HepG2 (cell line): ENCODE data around the gene FRK. TPM values are rescaled to one million over a fixed set of nuclear protein-coding genes. Genes with fewer than 3 reads are reported as not detected.

Experiments
- ATAD3A ChIP-seq: sonication (generic); formaldehyde crosslinking; IDR thresholded peaks from 2 replicates; pipeline ENCODE4 v1.4.0; 2020; ENCODE audit warnings: missing genetic modification reagents
- CHD2 ChIP-seq: IDR thresholded peaks from 2 replicates; pipeline ENCODE4 v1.6.1; 2011; ENCODE audit warnings: low read depth, low read length, improper control_type of control experiment
- DDIT3 ChIP-seq: sonication (generic); formaldehyde crosslinking; IDR thresholded peaks from 2 replicates; pipeline ENCODE4 v1.4.0; 2020; ENCODE audit warnings: mild to moderate bottlenecking, missing genetic modification reagents
- HMGXB3 ChIP-seq: sonication (generic); formaldehyde crosslinking; IDR thresholded peaks from 2 replicates; pipeline ENCODE4 v1.4.0; 2020; ENCODE audit warnings: missing genetic modification reagents, borderline replicate concordance
- HOXA9 ChIP-seq: sonication (generic); formaldehyde crosslinking; IDR thresholded peaks from 2 replicates; pipeline ENCODE4 v1.8.1; 2022; ENCODE audit warnings: missing genetic modification reagents, mild to moderate bottlenecking, moderate library complexity, borderline replicate concordance
- JUN ChIP-seq: sonication (generic); formaldehyde crosslinking; IDR thresholded peaks from 2 replicates; pipeline ENCODE4 v1.4.0; 2020; ENCODE audit warnings: mild to moderate bottlenecking, missing genetic modification reagents
- KLF16 ChIP-seq, 2 experiments: sonication (generic) in 1 of 2; formaldehyde crosslinking in 1 of 2; IDR thresholded peaks; 2 replicates each; pipeline versions ENCODE4 v1.6.1 to v1.8.0; 2016 to 2023; ENCODE audit warnings: missing genetic modification reagents in 2 of 2, missing compliant biosample characterization in 1 of 2
- LCORL ChIP-seq, 2 experiments: fragments of 450-650 bp in 1 of 2; sonication (generic) in 1 of 2; formaldehyde crosslinking in 1 of 2; IDR thresholded peaks; 2 replicates each; pipeline versions ENCODE4 v1.5.0 to v1.6.1; 2017 to 2020; ENCODE audit warnings: antibody characterized with exemption in 1 of 2, missing genetic modification reagents in 1 of 2
- ZFYVE20 ChIP-seq: sonication (generic); formaldehyde crosslinking; IDR thresholded peaks from 2 replicates; pipeline ENCODE4 v1.8.0; 2023; ENCODE audit warnings: low read depth, mild to moderate bottlenecking, moderate library complexity, missing genetic modification reagents, borderline replicate concordance
- ZNF207 ChIP-seq: fragments of 450-650 bp; IDR thresholded peaks from 2 replicates; pipeline ENCODE4 v1.6.1; 2016; ENCODE audit warnings: antibody characterized with exemption, borderline replicate concordance
- polyA plus RNA-seq, 8 experiments: library from polyadenylated mRNA; depleted of rRNA in 3 of 8; stranded (reverse) in 7 of 8; unstranded in 1 of 8; fragments of >200 nt; fragmentation: Illumina TruSeq in 4 of 8; extraction: Trizol in 4 of 8; gene quantifications; 2 replicates each; pipeline versions ENCODE4 v1.2.1 to v1.2.3, GENCODE V29; 2011 to 2016; ENCODE audit warnings: low read depth in 4 of 8, missing spikeins in 1 of 8, mixed read lengths in 1 of 8; ENCODE audit not compliant: insufficient read depth in 1 of 8
- total RNA-seq, 5 experiments: library from RNA; depleted of rRNA; stranded (reverse); fragments of >200 nt; fragmentation: Illumina TruSeq; extraction: Trizol; gene quantifications; 2 replicates each; pipeline ENCODE4 v1.2.3, GENCODE V29; 2016; ENCODE audit warnings: low read depth in 1 of 5
- TF ChIP-seq, protein P1 (sequence below): sonication (generic); formaldehyde crosslinking; IDR thresholded peaks from 2 replicates; pipeline ENCODE4 v1.5.1; 2020; ENCODE audit warnings: mild to moderate bottlenecking, missing genetic modification reagents, borderline replicate concordance
- TF ChIP-seq, protein P2 (sequence below): sonication (generic); formaldehyde crosslinking; IDR thresholded peaks from 2 replicates; pipeline ENCODE4 v1.4.0; 2020; ENCODE audit warnings: mild to moderate bottlenecking, missing genetic modification reagents, borderline replicate concordance
- TF ChIP-seq, protein P3 (sequence below): IDR thresholded peaks from 2 replicates; pipeline ENCODE4 v1.6.1; 2012; ENCODE audit warnings: low read depth, low read length, improper control_type of control experiment

The FRK gene
- total and polyA plus RNA-seq, 2 of the 13 experiments (the other 11 are each of a cell fraction or from before 2014, with no cell fraction given), result 1.3 to 2.9 TPM

GRCh38 chr6:116059713-116060571, 749 bp downstream of the FRK start (continued):
- TF ChIP-seq, protein P1, sequence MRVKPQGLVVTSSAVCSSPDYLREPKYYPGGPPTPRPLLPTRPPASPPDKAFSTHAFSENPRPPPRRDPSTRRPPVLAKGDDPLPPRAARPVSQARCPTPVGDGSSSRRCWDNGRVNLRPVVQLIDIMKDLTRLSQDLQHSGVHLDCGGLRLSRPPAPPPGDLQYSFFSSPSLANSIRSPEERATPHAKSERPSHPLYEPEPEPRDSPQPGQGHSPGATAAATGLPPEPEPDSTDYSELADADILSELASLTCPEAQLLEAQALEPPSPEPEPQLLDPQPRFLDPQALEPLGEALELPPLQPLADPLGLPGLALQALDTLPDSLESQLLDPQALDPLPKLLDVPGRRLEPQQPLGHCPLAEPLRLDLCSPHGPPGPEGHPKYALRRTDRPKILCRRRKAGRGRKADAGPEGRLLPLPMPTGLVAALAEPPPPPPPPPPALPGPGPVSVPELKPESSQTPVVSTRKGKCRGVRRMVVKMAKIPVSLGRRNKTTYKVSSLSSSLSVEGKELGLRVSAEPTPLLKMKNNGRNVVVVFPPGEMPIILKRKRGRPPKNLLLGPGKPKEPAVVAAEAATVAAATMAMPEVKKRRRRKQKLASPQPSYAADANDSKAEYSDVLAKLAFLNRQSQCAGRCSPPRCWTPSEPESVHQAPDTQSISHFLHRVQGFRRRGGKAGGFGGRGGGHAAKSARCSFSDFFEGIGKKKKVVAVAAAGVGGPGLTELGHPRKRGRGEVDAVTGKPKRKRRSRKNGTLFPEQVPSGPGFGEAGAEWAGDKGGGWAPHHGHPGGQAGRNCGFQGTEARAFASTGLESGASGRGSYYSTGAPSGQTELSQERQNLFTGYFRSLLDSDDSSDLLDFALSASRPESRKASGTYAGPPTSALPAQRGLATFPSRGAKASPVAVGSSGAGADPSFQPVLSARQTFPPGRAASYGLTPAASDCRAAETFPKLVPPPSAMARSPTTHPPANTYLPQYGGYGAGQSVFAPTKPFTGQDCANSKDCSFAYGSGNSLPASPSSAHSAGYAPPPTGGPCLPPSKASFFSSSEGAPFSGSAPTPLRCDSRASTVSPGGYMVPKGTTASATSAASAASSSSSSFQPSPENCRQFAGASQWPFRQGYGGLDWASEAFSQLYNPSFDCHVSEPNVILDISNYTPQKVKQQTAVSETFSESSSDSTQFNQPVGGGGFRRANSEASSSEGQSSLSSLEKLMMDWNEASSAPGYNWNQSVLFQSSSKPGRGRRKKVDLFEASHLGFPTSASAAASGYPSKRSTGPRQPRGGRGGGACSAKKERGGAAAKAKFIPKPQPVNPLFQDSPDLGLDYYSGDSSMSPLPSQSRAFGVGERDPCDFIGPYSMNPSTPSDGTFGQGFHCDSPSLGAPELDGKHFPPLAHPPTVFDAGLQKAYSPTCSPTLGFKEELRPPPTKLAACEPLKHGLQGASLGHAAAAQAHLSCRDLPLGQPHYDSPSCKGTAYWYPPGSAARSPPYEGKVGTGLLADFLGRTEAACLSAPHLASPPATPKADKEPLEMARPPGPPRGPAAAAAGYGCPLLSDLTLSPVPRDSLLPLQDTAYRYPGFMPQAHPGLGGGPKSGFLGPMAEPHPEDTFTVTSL (CRISPR knock-in tag), result no peak
- TF ChIP-seq, protein P2, sequence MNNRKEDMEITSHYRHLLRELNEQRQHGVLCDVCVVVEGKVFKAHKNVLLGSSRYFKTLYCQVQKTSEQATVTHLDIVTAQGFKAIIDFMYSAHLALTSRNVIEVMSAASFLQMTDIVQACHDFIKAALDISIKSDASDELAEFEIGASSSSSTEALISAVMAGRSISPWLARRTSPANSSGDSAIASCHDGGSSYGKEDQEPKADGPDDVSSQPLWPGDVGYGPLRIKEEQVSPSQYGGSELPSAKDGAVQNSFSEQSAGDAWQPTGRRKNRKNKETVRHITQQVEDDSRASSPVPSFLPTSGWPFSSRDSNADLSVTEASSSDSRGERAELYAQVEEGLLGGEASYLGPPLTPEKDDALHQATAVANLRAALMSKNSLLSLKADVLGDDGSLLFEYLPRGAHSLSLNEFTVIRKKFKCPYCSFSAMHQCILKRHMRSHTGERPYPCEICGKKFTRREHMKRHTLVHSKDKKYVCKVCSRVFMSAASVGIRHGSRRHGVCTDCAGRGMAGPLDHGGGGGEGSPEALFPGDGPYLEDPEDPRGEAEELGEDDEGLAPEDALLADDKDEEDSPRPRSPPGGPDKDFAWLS (CRISPR knock-in tag), result 0 out of 2 replicates have a peak, but pooled peaks have one; percentile 78
- TF ChIP-seq KLF16 (CRISPR knock-in tag; IDR thresholded peaks at IDR 0.05) (no peak), ZNF207 (no peak), ZFYVE20 (no peak), ATAD3A (CRISPR knock-in tag) (no peak), CHD2 (no peak), HOXA9 (CRISPR knock-in tag) (no peak), HMGXB3 (CRISPR knock-in tag) (peak; percentile 8; the same call in 1 of the 2 replicates), LCORL (IDR thresholded peaks at IDR 0.05) (no peak), LCORL (CRISPR knock-in tag; IDR thresholded peaks at IDR 0.05) (no peak), JUN (CRISPR knock-in tag) (peak; percentile 17; the same call in 1 of the 2 replicates), DDIT3 (no peak)
- TF ChIP-seq, protein P3, sequence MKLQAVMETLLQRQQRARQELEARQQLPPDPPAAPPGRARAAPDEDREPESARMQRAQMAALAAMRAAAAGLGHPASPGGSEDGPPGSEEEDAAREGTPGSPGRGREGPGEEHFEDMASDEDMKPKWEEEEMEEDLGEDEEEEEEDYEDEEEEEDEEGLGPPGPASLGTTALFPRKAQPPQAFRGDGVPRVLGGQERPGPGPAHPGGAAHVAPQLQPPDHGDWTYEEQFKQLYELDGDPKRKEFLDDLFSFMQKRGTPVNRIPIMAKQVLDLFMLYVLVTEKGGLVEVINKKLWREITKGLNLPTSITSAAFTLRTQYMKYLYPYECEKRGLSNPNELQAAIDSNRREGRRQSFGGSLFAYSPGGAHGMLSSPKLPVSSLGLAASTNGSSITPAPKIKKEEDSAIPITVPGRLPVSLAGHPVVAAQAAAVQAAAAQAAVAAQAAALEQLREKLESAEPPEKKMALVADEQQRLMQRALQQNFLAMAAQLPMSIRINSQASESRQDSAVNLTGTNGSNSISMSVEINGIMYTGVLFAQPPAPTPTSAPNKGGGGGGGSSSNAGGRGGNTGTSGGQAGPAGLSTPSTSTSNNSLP, result 0 out of 2 replicates have a peak, but pooled peaks have one; percentile 27
